ENCODE data around the gene PURA.
"Not testable (repeated sequence)": the region's sequence is repeated elsewhere in the genome, so short reads cannot be mapped to it uniquely, and the experiment has no call there.

The PURA gene

GRCh38 chr5:140150201-140150600 is 36.3 kb downstream of the PURA start:
- H3K4me3 ChIP-seq (ENCODE audit: low read depth, low read length), result no peak overlapping the region
- DNase-seq (ENCODE audit: low read depth), result no peak
- TF ChIP-seq CTCF (conservative IDR thresholded peaks at IDR 0.05; ENCODE audit: low read depth, low read length), result no peak

GRCh38 chr5:140151144-140152021 is 37.5 kb downstream of the PURA start:
- TF ChIP-seq CTCF (conservative IDR thresholded peaks at IDR 0.05; ENCODE audit: low read depth, low read length), result no peak
- DNase-seq (ENCODE audit: low read depth), result no peak
- H3K4me3 ChIP-seq (ENCODE audit: low read depth, low read length), result no peak overlapping the region

GRCh38 chr5:140152022-140152999 is 38.4 kb downstream of the PURA start:
- no peak for TF ChIP-seq CTCF (conservative IDR thresholded peaks at IDR 0.05; ENCODE audit: low read depth, low read length)
- no peak overlapping the region for H3K4me3 ChIP-seq (ENCODE audit: low read depth, low read length)
- no peak for DNase-seq (ENCODE audit: low read depth)

- no peak for DNase-seq (ENCODE audit: low read depth)
- no peak for TF ChIP-seq CTCF (conservative IDR thresholded peaks at IDR 0.05; ENCODE audit: low read depth, low read length)
- H3K4me3 ChIP-seq (ENCODE audit: low read depth, low read length), result no peak overlapping the region
These were observed 39.3 kb downstream of the PURA start for GRCh38 chr5:140153255-140153654.

GRCh38 chr5:140153905-140154304 is 40.0 kb downstream of the PURA start:
- TF ChIP-seq CTCF (conservative IDR thresholded peaks at IDR 0.05; ENCODE audit: low read depth, low read length), result no peak
- no peak for DNase-seq (ENCODE audit: low read depth)
- H3K4me3 ChIP-seq (ENCODE audit: low read depth, low read length), result no peak overlapping the region

- H3K4me3 ChIP-seq (ENCODE audit: low read depth, low read length); DNase-seq (ENCODE audit: low read depth): not testable (repeated sequence)
These were observed 40.9 kb downstream of the PURA start for GRCh38 chr5:140154710-140155381.
